Ishikawa (cell line): Measurements from ENCODE around the gene RPS19.

Source experiments
- EP300 ChIP-seq: IDR thresholded peaks from 2 replicates; pipeline ENCODE4 v1.6.1; 2012; ENCODE audit warnings: borderline replicate concordance
- MAX ChIP-seq: IDR thresholded peaks from 2 replicates; pipeline ENCODE4 v1.6.1; 2012
- TCF12 ChIP-seq: IDR thresholded peaks from 2 replicates; pipeline ENCODE4 v1.6.1; 2012; ENCODE audit warnings: low read depth
- TEAD4 ChIP-seq: IDR thresholded peaks from 2 replicates; pipeline ENCODE4 v1.6.1; 2012

- TF ChIP-seq EP300 (no peak), MAX (no peak), TCF12 (no peak), TEAD4 (no peak)
Measured at GRCh38 chr19:41879670-41880328, 19.7 kb downstream of the RPS19 start.
